Kidney glomerular epithelial cell (primary cell): ENCODE measurements around the gene SMC1A.
"Not testable (repeated sequence)": the region's sequence is repeated elsewhere in the genome, so short reads cannot be mapped to it uniquely, and the experiment has no call there.

ENCODE experiments used
- DNase-seq: peaks from one replicate; lab custom pipeline; 2025; lab: John Stamatoyannopoulos, UW

SMC1A gene

GRCh38 chrX:53422861-53423306 is 430 bp upstream of the SMC1A start, which contains the start of gene RIBC1:
RIBC1 (plus strand) TSS chrX:53422873; CDS start chrX:53426277, 3,404 bp downstream.
- no peak for DNase-seq

DNA sequence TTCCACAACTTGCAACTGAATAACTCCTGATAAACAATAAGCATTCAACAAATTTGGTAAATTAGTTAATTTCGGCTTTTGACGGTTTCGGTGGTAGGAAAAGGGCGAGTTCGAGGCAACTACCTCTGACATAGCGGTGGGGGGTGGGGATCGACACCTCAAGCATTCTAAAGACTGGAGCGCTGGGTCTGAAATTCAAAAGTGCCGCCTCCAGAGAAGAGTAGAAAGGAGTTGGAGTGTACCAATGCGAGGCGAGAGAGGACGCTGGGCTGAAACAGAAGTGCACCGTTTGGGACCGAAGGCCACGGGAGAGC is 725 bp downstream of the SMC1A start:
- DNase-seq = no peak

DNA sequence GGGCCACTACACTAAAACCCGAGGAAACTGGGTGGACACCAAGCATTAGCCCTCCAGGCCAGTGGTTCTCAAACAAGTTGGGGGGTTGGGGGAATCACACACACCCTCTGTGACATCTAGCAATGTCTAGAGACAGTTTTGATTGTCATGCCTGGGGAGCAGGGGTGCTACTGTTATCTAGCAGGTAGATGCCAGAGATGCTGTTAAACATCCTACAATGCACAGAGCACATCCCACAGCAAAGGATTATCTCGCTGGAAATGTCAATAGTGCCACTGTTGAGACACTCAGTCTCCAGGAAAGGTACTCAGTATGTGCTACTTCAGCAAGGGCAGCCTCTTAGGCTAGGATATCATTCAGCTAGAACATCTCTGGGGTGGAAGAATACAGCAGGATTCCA is 1.3 kb downstream of the SMC1A start:
- DNase-seq = no peak

GRCh38 chrX:53420351-53420750 is 2.1 kb downstream of the SMC1A start:
- DNase-seq = not testable (repeated sequence)

DNA sequence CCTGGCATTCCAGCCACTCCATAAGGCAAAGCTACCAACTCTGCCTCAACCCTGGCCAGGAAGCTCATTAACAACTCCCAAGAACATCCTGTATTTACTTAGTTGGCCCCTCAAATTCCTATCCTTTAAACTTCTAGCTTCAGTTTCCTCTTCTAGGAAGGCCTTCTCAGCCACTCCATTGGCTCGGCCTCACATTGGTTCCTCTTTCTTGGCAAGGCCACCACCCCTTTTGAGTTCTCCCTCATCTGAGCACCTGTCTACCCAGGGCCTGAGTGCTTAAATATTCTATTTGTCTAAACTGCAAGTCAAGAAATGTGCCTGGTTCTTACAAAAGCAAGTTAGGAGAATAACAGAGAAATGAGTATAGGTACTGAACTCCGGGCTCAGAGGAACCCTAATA is 10.0 kb downstream of the SMC1A start:
- DNase-seq = no peak

GRCh38 chrX:53403535-53403934 is 18.9 kb downstream of the SMC1A start:
- DNase-seq = no peak

DNA sequence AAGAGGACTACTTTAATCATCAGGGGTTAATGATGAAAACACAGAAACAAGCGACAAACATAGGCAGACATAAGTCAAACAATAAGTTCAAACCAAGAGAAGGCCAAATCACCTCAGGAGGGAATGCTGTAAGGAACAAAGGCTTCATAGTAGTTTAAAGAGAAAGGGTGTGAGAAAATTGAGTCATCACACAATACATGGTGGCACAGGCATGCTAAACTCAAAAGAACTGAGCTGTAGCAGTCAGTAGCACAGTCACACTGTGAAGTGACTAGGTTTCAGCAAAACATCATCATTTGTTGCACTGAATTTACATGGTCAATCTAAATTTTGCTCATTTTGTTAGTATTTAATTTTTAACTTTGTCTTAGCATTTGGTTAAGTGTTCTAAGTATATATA is 24.2 kb downstream of the SMC1A start:
- no peak for DNase-seq

DNA sequence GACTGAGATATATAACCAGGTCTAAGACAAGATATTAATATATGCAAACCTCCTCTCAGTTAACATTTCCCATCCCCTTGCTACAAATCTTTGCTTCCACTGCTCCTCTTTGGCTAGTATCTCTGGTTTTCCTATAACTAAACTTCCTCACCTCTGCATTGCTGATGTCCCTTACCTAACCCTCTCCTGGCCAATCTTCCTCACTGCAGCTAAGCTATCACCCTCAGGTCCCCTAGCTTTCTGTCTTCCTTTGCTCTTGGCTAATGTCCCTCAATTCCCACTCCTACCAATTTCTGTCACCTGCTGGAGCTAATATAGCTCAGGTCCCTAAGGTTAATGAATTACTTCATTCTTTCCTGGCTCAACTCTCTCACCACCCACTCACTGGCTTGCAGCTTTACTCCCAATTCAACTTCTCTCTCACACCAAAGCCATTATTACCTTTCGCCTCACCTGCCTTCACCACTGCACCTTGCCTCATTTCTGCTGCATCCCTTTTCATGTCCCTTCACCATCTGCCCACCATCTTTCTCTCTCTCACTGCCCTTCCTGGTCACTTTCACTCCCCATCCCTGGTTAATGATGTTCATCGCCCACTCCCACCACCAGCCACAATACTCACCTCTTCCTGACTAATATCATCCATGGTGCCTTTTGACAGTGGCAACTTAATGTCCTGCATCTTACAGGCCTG is 26.7 kb downstream of the SMC1A start:
- DNase-seq = no peak

DNA sequence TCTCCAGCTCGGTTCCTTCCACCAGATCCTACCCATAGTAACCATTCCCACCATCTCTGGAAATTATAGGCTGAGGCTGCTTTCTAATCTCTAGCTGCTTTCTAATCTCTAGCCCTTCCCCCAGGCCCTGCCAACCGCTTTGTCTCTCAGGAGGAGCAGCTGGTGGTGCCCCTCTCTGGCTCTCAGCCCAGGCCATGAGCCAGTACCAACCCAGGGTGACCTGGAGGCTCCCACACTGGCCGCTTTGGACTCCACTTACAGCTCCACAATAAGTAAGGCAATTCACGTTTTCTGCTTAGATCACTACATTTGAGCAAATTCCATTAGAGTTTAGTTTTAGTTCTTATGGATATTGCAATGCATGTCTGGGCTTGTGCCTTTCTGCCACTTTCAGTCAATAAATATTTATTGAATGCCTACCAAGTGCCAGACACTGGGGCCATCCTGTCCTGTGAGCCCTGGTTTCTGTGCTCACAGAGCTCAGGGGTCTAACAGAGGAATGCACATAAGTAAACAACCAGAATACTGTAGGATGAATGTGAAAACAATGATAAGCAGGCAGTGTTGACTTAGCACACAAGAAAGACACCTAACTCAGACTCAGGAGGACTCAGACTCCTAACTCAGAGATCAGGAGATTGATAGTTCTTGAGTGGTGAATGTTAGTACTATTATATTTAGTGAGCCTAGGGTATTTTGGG is 38.9 kb downstream of the SMC1A start:
- no peak for DNase-seq

DNA sequence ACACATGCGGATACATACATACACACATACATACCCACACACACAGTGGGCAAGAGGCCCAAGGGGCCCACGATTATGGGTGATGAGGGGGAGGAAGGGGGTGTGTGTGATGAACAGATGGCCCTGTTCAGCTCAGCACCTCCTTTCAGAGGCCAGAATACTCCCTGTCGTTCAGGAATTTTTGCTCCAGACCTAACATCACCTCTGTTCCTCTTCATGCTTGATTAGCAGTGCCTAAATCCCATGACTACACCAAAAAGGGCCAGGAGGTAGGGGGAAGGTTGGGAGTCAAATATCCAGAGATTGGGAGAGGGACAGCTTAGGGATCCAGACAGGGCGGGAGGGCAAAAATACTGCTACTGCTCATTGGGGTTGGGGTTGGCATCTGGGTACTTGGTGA is 42.7 kb downstream of the SMC1A start:
- DNase-seq = no peak

DNA sequence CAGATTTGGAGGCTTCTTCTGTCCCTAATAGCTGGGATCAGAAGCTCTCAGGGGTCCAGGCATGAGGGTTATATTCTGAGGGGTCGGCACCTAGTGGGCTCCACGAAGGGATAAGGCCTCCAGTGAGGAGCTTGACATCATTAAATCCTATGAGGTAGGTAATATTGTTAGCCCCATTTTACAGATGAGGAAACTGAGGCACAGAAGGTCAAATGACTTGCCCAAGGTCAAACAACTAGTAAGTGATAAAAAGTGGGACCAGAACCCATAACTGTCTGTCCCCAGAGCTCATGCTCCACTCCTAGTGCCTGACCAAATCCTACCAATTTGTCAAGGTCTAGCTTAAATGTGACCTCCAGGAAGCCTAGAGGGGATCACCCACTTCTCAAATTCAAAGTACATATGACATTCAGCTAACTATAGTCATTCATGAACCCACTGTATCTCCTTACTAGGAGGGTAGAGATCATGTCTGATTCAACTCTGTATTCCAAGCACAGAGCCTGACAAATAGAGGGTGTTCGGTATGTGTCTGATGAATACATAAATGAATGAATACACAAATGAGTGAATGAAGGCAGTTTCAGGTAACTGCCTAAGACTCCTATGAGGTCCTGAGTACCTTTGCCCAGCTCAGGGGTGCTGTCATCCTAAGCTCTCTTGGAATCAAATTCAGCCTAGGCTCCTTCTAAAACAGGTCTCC is 43.3 kb downstream of the SMC1A start:
- no peak for DNase-seq

GRCh38 chrX:53377464-53377863 is 45.0 kb downstream of the SMC1A start:
- no peak for DNase-seq

GRCh38 chrX:53376888-53377287 is 45.6 kb downstream of the SMC1A start:
- DNase-seq = no peak

DNA sequence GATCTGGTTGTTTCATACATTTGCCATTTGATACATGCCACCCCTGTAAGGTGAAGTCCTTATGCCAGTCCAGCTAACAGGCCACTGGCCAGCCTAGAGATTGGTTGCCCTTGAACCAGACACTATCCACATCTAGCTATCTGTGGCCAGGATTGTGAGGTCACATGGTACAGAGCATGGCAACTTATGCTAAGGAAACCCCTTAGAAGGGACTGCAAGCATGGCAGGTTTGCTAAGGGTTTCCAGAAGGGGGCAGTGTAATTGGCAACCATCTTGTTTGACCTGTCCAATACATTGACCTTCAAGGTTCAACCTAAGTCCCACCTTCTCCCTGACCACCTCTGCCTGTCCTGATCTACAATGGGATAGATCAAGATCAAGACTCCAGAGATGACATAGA is 47.5 kb downstream of the SMC1A start:
- DNase-seq = no peak

DNA sequence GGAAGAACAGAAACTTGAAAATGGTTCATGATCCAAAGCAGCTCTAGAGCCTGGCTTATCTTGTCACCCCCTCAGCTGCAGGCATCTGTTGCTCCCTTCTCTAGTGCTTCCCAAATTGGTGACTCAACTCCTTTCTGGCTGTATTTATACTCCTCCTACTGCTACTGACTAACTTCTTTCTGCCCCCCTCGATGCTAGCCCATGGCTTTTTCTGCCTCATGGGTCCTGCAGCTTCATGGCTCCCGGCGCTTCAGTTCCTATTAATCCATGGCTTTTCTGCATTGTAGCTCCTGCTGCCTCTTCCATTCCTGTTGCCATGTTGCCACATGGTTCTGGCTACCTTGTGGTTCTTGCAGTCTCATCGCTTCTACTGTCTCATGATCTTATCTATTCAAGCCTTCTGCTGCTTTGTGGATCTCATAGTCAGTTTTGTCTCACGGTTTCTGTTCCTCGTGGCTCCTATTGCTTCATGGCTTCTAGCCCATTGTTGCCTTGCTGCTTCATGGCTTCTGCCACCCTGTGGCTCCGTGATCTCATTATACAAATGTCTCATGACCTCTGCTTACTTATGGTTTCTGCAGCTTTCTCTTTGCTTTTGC is 48.1 kb downstream of the SMC1A start:
- DNase-seq = no peak

DNA sequence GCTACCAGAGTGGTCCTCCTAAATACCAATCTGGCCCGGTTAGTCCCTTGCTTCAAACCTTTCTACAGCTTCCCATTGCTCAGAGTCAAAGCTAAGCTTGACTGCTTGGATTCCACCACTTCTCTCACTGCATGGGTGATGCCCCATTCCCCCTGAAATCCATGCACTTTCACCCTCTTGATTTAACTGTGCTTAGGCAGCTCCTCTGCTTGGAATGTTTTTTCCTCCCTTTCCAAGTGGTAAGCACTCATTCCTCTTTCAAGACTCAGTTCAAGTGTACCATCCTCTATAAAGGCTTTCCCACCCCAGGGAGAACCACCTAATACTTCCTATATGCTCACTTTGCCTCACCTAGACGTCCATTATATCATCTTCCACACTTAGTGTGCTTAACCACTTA is 49.1 kb downstream of the SMC1A start:
- DNase-seq = no peak

DNA sequence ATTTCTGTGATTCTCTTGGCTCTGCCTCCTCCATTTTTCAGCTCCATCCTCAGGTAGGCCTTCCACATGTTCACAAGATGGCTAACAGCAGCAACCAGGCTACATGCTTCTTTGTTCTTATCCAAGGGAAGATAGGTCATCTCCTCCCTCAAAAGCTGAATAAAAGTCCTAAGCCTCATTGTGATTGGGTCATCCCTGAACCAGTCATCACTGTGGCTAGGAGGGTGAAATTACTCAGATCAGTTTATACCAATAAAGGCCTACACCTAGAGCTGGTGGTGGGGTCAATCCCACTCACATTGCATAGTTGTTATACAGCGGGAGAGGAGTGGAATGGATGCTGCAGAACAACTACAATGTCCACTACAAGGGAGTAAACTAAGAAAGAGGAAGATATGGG is 56.0 kb downstream of the SMC1A start:
- DNase-seq = not testable (repeated sequence)

DNA sequence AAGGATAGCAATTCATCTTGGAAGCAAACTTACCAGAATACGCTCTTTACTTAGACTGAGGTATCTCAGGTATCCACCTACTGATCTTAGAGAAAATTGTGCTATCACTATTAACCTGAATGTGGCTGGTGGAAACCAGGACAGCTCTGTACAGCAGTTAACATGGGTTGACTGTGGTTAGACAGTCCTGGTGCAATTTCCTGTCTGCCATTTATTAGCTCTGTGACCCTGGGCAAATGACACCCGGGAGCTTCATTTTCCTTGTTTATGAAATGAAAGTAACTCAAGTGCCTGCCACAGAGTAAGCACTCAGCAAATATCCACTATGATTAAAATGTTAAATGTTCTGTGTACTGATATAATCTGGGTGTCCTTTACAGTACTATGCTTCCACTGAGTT is 60.0 kb downstream of the SMC1A start:
- DNase-seq = no peak

DNA sequence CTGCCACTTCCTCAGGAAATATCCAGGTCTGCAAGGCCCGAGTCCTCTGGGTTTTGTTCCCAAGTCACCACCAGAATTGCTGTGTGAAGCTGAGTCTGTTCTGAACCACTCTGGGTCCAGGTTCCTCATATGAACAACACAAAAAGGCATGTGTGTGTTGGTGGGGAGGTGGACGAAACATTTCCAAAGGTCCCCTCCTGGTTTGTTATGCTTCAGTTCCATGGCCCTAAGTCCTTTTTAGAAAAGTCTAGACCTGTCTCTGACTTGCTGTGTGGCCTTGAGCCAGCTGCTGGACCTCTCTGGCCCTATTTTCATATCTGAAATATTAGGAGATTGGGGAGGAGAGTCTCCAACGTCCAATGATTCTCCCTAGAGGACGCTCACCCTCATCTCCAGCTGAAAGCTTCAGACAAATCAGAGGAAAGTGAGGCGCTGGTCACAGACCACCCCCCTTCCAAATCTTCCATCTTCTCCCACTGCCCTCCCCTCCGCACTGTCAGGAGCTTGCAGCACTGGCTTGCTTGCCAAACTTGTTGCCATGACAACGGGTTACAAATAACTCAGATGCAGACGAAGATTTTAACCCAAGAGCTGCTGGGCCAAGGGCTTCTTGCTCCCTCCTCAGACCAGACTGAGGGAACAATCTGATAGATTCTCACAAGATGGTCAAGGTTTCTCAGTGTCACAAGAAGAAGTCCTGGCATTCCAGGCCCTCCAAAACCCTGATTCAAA is 64.5 kb downstream of the SMC1A start:
- no peak for DNase-seq

GRCh38 chrX:53356186-53356585 is 66.3 kb downstream of the SMC1A start:
- no peak for DNase-seq

DNA sequence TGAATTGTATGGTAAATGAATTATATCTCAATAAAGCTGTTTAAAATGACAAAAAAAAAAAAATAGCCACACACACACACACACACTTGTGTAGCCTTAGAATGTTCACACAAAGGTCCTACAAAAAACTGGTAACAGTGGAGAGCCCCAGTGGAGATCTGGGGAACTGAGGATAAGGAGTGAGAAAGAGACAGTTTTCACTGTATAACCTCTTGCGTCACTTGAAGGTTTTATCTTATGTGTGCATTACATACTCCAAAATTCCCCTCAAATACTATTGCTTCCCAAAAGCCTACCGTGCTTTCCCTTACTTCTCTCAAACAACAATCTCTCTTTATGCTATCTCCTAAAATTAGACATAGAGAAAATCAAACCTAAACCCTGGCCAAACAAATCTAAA is 67.8 kb downstream of the SMC1A start:
- DNase-seq = no peak

DNA sequence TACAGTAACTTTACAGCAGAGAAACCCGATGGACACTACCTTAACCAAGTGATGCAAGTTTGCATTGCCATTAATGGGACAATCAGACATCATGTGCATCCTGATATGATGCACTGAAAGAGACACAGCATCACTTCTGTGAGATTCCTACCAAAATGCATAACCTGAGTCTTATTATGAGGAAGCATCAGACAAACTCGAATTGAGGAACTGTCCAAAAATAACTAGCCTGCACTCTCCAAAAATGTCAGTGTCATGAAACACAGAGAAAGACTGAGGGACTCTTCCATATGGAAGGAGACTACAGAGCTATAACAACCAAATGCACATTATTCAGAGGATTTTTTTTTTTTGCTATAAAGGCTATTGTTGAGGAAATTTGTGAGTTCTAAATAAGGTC is 74.5 kb downstream of the SMC1A start:
- no peak for DNase-seq
